Peyer's patch (tissue), 4 donors: ENCODE data around the gene BPIFA1. TPM values are rescaled to one million over a fixed set of nuclear protein-coding genes. Genes with fewer than 3 reads are reported as not detected.

Experiments
- DNase-seq, 3 donors: peaks; one replicate each; pipeline ENCODE4 v3.0.0-alpha.2; 2017 to 2019
- H3K27ac ChIP-seq, 4 donors: fragments of 200-600 bp; sonication (generic); one replicate each; pipeline ENCODE4 v1.5.1; 2016 to 2019
- H3K27me3 ChIP-seq, 2 donors: fragments of 200-600 bp; sonication (generic); one replicate each; pipeline ENCODE4 v1.5.1; 2019
- H3K36me3 ChIP-seq, 3 donors: fragments of 200-600 bp; sonication (generic); one replicate each; pipeline ENCODE4 v1.5.1; 2016 to 2019
- H3K4me1 ChIP-seq, 4 donors: fragments of 200-600 bp; sonication (generic); one replicate each; pipeline ENCODE4 v1.5.1; 2016 to 2019
- H3K4me3 ChIP-seq, 4 donors: fragments of 200-600 bp; sonication (generic); 1 replicate in 3 of 4; 2 replicates in 1 of 4; pipeline ENCODE4 v1.5.1; 2016 to 2019; ENCODE audit warnings: mild to moderate bottlenecking in 1 of 4
- H3K9me3 ChIP-seq, 4 donors: fragments of 200-600 bp; sonication (generic); one replicate each; pipeline ENCODE4 v1.5.1; 2016 to 2019; ENCODE audit warnings: mild to moderate bottlenecking in 1 of 4
- POLR2A ChIP-seq, 2 donors: fragments of 450-650 bp; IDR thresholded peaks; one replicate each; pipeline ENCODE4 v1.5.1; 2017; ENCODE audit warnings: antibody characterized with exemption in 2 of 2, mild to moderate bottlenecking in 2 of 2, moderate library complexity in 2 of 2
- total RNA-seq, 4 donors: library from RNA; depleted of rRNA; stranded (reverse); fragments of >200 nt; gene quantifications; one replicate each; pipeline ENCODE4 v1.1.0, GENCODE V29; 2016
- TF ChIP-seq, protein P1 (sequence below), 6 experiments: fragments of 450-650 bp in 4 of 6; fragments of 200-600 bp in 2 of 6; sonication (generic) in 1 of 6; IDR thresholded peaks; one replicate each; pipeline ENCODE4 v1.5.1; 2017 to 2019; ENCODE audit warnings: antibody characterized with exemption in 6 of 6, mild to moderate bottlenecking in 3 of 6, moderate library complexity in 1 of 6

The BPIFA1 gene
- total RNA-seq, 4 donors from 2014 or later = not detected

GRCh38 chr20:33199026-33199425, 36.8 kb upstream of the BPIFA1 start:
- Histone ChIP-seq H3K9me3 (no peaks in the 10 kb centered on the region), H3K27ac (no peak overlapping the region), H3K27me3 (no peaks in the 10 kb centered on the region), H3K36me3 (no peaks in the 10 kb centered on the region), H3K4me1 (no peaks in the 10 kb centered on the region), H3K4me3 (no peak overlapping the region)
- no peak for TF ChIP-seq POLR2A (IDR thresholded peaks at IDR 0.05)
- TF ChIP-seq, protein P1, sequence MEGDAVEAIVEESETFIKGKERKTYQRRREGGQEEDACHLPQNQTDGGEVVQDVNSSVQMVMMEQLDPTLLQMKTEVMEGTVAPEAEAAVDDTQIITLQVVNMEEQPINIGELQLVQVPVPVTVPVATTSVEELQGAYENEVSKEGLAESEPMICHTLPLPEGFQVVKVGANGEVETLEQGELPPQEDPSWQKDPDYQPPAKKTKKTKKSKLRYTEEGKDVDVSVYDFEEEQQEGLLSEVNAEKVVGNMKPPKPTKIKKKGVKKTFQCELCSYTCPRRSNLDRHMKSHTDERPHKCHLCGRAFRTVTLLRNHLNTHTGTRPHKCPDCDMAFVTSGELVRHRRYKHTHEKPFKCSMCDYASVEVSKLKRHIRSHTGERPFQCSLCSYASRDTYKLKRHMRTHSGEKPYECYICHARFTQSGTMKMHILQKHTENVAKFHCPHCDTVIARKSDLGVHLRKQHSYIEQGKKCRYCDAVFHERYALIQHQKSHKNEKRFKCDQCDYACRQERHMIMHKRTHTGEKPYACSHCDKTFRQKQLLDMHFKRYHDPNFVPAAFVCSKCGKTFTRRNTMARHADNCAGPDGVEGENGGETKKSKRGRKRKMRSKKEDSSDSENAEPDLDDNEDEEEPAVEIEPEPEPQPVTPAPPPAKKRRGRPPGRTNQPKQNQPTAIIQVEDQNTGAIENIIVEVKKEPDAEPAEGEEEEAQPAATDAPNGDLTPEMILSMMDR (IDR thresholded peaks at IDR 0.05) = no peak
- DNase-seq = no peak

DNA sequence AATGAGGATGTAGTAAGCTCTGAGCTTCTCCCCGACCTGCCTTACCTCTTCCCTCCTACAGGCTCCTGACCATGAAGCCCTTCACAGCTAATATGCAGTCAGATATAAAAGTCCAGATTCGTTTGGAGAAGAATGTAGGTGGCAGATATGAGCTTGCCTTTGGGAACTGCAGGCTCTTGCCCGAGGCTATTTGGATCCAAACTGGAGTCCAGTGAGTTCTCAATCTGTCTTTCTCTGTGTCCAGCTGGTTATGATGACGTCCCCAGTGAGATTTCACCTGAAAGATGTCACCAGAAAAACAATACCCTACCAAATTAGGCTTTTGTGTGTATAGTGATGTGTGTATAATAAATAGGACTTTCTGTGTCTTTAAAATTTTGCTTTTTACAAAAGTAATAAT, 33.3 kb upstream of the BPIFA1 start:
- no peak overlapping the region for H3K4me3 ChIP-seq
- TF ChIP-seq, protein P1 (IDR thresholded peaks at IDR 0.05) = no peak
- no peak for TF ChIP-seq POLR2A (IDR thresholded peaks at IDR 0.05)
- no peaks in the 10 kb centered on the region for H3K4me1 ChIP-seq
- H3K27ac ChIP-seq = no peak overlapping the region
- DNase-seq = no peak
- no peaks in the 10 kb centered on the region for H3K36me3 ChIP-seq
- H3K27me3 ChIP-seq = no peaks in the 10 kb centered on the region
- no peaks in the 10 kb centered on the region for H3K9me3 ChIP-seq

DNA sequence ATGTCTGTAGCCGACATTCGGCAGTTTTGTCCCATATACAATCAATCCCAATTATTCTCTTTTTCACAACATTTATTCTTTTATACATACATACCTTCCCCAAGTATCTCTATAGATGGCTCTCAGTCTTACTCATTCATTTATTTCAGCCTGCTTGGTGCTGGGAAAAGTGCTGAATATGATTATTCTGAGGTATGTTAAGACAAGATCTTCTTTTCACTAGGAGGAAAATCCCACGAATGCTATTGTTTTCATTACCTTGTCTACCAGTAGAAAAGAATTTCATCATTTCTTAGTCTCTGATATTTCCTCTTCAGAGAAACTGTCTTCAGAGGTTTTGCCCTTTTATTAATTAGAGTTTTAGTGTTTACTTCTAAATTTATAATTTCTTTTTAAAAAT, 32.4 kb upstream of the BPIFA1 start:
- no peak overlapping the region for H3K4me3 ChIP-seq
- no peak for DNase-seq
- TF ChIP-seq POLR2A (IDR thresholded peaks at IDR 0.05) = no peak
- TF ChIP-seq, protein P1 (IDR thresholded peaks at IDR 0.05) = no peak
- no peaks in the 10 kb centered on the region for H3K9me3 ChIP-seq
- H3K27me3 ChIP-seq = no peaks in the 10 kb centered on the region
- H3K27ac ChIP-seq = no peak overlapping the region
- no peaks in the 10 kb centered on the region for H3K36me3 ChIP-seq
- H3K4me1 ChIP-seq = no peaks in the 10 kb centered on the region

DNA sequence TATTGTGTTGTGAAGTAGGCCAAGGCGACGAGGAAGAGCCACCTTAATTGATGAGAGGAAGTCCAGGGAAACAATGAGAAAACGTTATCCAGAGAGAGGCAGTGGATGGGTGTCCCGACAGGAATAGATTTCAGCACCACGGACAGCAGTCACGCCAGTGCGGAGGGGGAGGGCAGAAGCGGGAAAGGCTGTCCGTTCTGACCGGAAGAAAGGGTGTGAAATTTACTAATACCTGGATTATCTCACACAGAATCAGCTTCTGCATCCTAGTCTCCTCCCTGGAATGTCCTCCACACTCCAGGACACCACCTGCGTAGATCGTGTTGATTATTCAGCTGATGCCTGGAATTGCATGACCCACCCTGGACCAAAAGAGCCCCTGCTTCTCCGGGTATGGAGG, 26.0 kb upstream of the BPIFA1 start:
- Histone ChIP-seq H3K9me3 (no peaks in the 10 kb centered on the region), H3K4me1 (no peaks in the 10 kb centered on the region), H3K27ac (no peak overlapping the region), H3K36me3 (no peaks in the 10 kb centered on the region), H3K4me3 (no peak overlapping the region), H3K27me3 (no peaks in the 10 kb centered on the region)
- peak; percentile 20 to 67 (median 60) for DNase-seq
- TF ChIP-seq, protein P1 (IDR thresholded peaks at IDR 0.05) = no peak
- no peak for TF ChIP-seq POLR2A (IDR thresholded peaks at IDR 0.05)

GRCh38 chr20:33210371-33210770, 25.4 kb upstream of the BPIFA1 start:
- Histone ChIP-seq H3K9me3 (no peaks in the 10 kb centered on the region), H3K36me3 (no peaks in the 10 kb centered on the region), H3K27me3 (no peaks in the 10 kb centered on the region), H3K27ac (no peak overlapping the region), H3K4me3 (no peak overlapping the region), H3K4me1 (no peaks in the 10 kb centered on the region)
- DNase-seq = no peak
- TF ChIP-seq, protein P1 (IDR thresholded peaks at IDR 0.05) = no peak
- TF ChIP-seq POLR2A (IDR thresholded peaks at IDR 0.05) = no peak

DNA sequence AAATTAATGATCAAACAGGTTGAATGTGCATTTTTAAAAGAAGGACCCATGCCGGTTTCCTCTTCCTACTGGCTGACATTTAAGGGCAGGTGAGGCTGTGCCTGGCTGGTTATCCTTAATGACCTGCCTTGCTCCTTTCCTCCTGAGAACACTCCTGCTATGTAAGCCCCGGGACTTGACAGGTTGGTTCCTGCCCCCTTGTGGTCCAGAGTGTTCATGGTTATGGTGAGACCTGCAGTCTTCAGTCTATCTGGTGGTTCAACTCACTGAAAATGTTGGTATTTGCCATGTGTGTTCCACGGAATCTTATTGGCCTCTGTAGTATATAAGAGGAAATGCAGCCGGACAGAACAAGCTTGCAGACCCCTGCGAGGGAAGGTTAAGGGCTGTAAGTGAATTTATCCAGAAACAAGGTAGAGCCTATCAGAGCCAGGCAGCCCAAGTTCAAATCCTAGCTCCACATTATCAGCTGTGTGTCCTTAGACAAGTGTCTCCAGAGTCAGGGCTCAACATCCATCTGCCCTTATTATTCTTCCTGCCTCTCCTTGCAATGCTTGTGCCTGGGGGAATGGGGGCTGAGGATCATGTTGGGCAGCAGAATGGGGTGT, 23.9 kb upstream of the BPIFA1 start:
- Histone ChIP-seq H3K27ac (no peak overlapping the region), H3K4me1 (no peaks in the 10 kb centered on the region), H3K27me3 (no peaks in the 10 kb centered on the region), H3K4me3 (no peak overlapping the region), H3K36me3 (no peaks in the 10 kb centered on the region), H3K9me3 (no peaks in the 10 kb centered on the region)
- TF ChIP-seq POLR2A (IDR thresholded peaks at IDR 0.05) = no peak
- TF ChIP-seq, protein P1 (IDR thresholded peaks at IDR 0.05) = peak in 4 of 6 experiments; percentile 17 to 25 (median 20)
- peak in 1 of 3 donors; percentile 48 for DNase-seq
